Measurements from ENCODE around the gene HDDC3.

Gene HDDC3

GRCh38 chr15:90954712-90955623 lies 22.6 kb upstream of the HDDC3 start, which contains the start of gene RCCD1:
RCCD1 (plus strand) TSS chr15:90954884; CDS start chr15:90956735, 1,851 bp downstream.
- H3K4me3 ChIP-seq (ENCODE audit: low read depth in 1 of 5, low read length in 5 of 5) = peak within 1 kb of the TSS; percentile 26 to 85 (median 82)
- no peaks in the 10 kb centered on the region for H3K9me3 ChIP-seq (ENCODE audit: control insufficient read depth in 5 of 5, low read length in 5 of 5)
- H3K27me3 ChIP-seq (ENCODE audit: control insufficient read depth in 5 of 5, insufficient read depth in 4 of 5, low read length in 5 of 5) = no peaks in the 10 kb centered on the region
- peaks cover 0 to 36% (median 31%) of the 10 kb centered on the region in 5 donors for H3K4me1 ChIP-seq (ENCODE audit: control insufficient read depth in 5 of 5, insufficient read depth in 5 of 5, low read length in 5 of 5)
- peak within 1 kb of the TSS; percentile 91 for H3K27ac ChIP-seq (ENCODE audit: low read depth, low read length)
- H3K36me3 ChIP-seq (ENCODE audit: control insufficient read depth in 5 of 5, insufficient read depth in 5 of 5, low read length in 5 of 5) = peaks cover 0 to 42% (median 38%) of the 10 kb centered on the region in 5 donors
- H3K9ac ChIP-seq (ENCODE audit: low read length in 5 of 5) = peak within 1 kb of the TSS; percentile 26 to 93 (median 85)

DNA sequence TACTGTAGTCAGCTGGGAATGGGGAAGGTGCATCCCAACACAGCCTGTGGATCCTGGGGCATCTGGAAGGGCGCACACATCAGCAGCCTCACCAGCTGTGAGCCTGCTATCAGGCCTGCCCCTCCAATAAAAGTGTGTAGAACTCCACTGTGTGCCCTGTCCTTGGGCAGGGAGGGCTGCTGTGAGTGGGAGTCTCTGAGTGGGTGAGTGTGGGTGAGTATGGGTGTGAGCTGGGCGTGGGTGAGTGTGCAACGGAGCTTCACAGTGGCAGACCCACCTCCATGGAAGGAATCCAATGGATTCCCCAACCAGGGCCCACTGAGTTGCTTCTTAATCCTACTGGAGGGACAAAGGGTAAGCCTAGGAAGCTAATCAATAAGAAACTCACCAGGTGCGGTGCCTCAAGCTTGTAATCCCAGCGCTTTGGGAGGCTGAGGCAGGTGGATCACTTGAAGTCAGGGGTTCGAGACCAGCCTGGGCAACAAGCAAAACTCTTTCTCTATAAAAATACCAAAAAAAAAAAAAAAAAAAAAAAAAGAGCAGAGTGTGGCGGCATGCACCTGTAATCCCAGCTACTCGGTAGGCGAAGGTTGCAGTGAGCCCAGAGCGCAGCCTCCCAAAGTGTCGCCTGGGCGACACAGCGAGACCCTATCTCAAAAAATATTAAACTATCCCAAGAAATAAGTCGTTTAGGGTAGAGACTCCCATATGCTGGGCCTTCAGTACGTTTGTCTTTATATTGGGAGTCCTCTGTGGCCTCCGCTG lies 21.8 kb upstream of the HDDC3 start:
- peaks cover 0 to 33% (median 28%) of the 10 kb centered on the region in 5 donors for H3K4me1 ChIP-seq (ENCODE audit: control insufficient read depth in 5 of 5, insufficient read depth in 5 of 5, low read length in 5 of 5)
- H3K9me3 ChIP-seq (ENCODE audit: control insufficient read depth in 5 of 5, low read length in 5 of 5) = no peaks in the 10 kb centered on the region
- no peaks in the 10 kb centered on the region for H3K27me3 ChIP-seq (ENCODE audit: control insufficient read depth in 5 of 5, insufficient read depth in 4 of 5, low read length in 5 of 5)
- peaks cover 0 to 48% (median 44%) of the 10 kb centered on the region in 5 donors for H3K36me3 ChIP-seq (ENCODE audit: control insufficient read depth in 5 of 5, insufficient read depth in 5 of 5, low read length in 5 of 5)
- H3K27ac ChIP-seq (ENCODE audit: low read depth, low read length) = peak overlapping the region; percentile 91
- peak overlapping the region in 1 of 5 donors; percentile 85 for H3K9ac ChIP-seq (ENCODE audit: low read length in 5 of 5)
- H3K4me3 ChIP-seq (ENCODE audit: low read depth in 1 of 5, low read length in 5 of 5) = peak overlapping the region in 2 of 5 donors; percentile 74 to 85

- H3K36me3 ChIP-seq (ENCODE audit: control insufficient read depth in 5 of 5, insufficient read depth in 5 of 5, low read length in 5 of 5) = peaks cover 0 to 57% (median 51%) of the 10 kb centered on the region in 5 donors
Observed at GRCh38 chr15:90952901-90953677, 20.7 kb upstream of the HDDC3 start.

GRCh38 chr15:90950676-90951075 lies 18.3 kb upstream of the HDDC3 start:
- peaks cover 0 to 78% (median 72%) of the 10 kb centered on the region in 5 donors for H3K36me3 ChIP-seq (ENCODE audit: control insufficient read depth in 5 of 5, insufficient read depth in 5 of 5, low read length in 5 of 5)
- no peak overlapping the region for H3K9ac ChIP-seq (ENCODE audit: low read length in 5 of 5)
- no peaks in the 10 kb centered on the region for H3K9me3 ChIP-seq (ENCODE audit: control insufficient read depth in 5 of 5, low read length in 5 of 5)
- no peaks in the 10 kb centered on the region for H3K27me3 ChIP-seq (ENCODE audit: control insufficient read depth in 5 of 5, insufficient read depth in 4 of 5, low read length in 5 of 5)
- no peak overlapping the region for H3K4me3 ChIP-seq (ENCODE audit: low read depth in 1 of 5, low read length in 5 of 5)
- peaks cover 0 to 11% (median 9%) of the 10 kb centered on the region in 5 donors for H3K4me1 ChIP-seq (ENCODE audit: control insufficient read depth in 5 of 5, insufficient read depth in 5 of 5, low read length in 5 of 5)
- no peak overlapping the region for H3K27ac ChIP-seq (ENCODE audit: low read depth, low read length)

More at GRCh38 chr15:90952901-90953677, 20.7 kb upstream of the HDDC3 start:
- Histone ChIP-seq H3K27ac (ENCODE audit: low read depth, low read length) (no peak overlapping the region), H3K4me1 (ENCODE audit: control insufficient read depth in 5 of 5, insufficient read depth in 5 of 5, low read length in 5 of 5) (peaks cover 0 to 33% (median 28%) of the 10 kb centered on the region in 5 donors), H3K9ac (ENCODE audit: low read length in 5 of 5) (no peak overlapping the region), H3K4me3 (ENCODE audit: low read depth in 1 of 5, low read length in 5 of 5) (no peak overlapping the region), H3K9me3 (ENCODE audit: control insufficient read depth in 5 of 5, low read length in 5 of 5) (no peaks in the 10 kb centered on the region), H3K27me3 (ENCODE audit: control insufficient read depth in 5 of 5, insufficient read depth in 4 of 5, low read length in 5 of 5) (no peaks in the 10 kb centered on the region)

- peaks cover 0 to 80% (median 75%) of the 10 kb centered on the region in 5 donors for H3K36me3 ChIP-seq (ENCODE audit: control insufficient read depth in 5 of 5, insufficient read depth in 5 of 5, low read length in 5 of 5)
- no peak overlapping the region for H3K9ac ChIP-seq (ENCODE audit: low read length in 5 of 5)
- no peak overlapping the region for H3K4me3 ChIP-seq (ENCODE audit: low read depth in 1 of 5, low read length in 5 of 5)
- no peaks in the 10 kb centered on the region for H3K9me3 ChIP-seq (ENCODE audit: control insufficient read depth in 5 of 5, low read length in 5 of 5)
- no peak overlapping the region for H3K27ac ChIP-seq (ENCODE audit: low read depth, low read length)
- H3K4me1 ChIP-seq (ENCODE audit: control insufficient read depth in 5 of 5, insufficient read depth in 5 of 5, low read length in 5 of 5) = peaks cover 0 to 6% (median 4%) of the 10 kb centered on the region in 5 donors
- H3K27me3 ChIP-seq (ENCODE audit: control insufficient read depth in 5 of 5, insufficient read depth in 4 of 5, low read length in 5 of 5) = no peaks in the 10 kb centered on the region
Observed at GRCh38 chr15:90949979-90950675, 17.8 kb upstream of the HDDC3 start.

GRCh38 chr15:90948506-90948905 lies 16.2 kb upstream of the HDDC3 start:
- Histone ChIP-seq H3K4me3 (ENCODE audit: low read depth in 1 of 5, low read length in 5 of 5) (no peak overlapping the region), H3K4me1 (ENCODE audit: control insufficient read depth in 5 of 5, insufficient read depth in 5 of 5, low read length in 5 of 5) (no peaks in the 10 kb centered on the region), H3K9ac (ENCODE audit: low read length in 5 of 5) (peak overlapping the region in 1 of 5 donors; percentile 35), H3K36me3 (ENCODE audit: control insufficient read depth in 5 of 5, insufficient read depth in 5 of 5, low read length in 5 of 5) (peaks cover 0 to 92% (median 86%) of the 10 kb centered on the region in 5 donors), H3K9me3 (ENCODE audit: control insufficient read depth in 5 of 5, low read length in 5 of 5) (no peaks in the 10 kb centered on the region), H3K27ac (ENCODE audit: low read depth, low read length) (no peak overlapping the region), H3K27me3 (ENCODE audit: control insufficient read depth in 5 of 5, insufficient read depth in 4 of 5, low read length in 5 of 5) (no peaks in the 10 kb centered on the region)

DNA sequence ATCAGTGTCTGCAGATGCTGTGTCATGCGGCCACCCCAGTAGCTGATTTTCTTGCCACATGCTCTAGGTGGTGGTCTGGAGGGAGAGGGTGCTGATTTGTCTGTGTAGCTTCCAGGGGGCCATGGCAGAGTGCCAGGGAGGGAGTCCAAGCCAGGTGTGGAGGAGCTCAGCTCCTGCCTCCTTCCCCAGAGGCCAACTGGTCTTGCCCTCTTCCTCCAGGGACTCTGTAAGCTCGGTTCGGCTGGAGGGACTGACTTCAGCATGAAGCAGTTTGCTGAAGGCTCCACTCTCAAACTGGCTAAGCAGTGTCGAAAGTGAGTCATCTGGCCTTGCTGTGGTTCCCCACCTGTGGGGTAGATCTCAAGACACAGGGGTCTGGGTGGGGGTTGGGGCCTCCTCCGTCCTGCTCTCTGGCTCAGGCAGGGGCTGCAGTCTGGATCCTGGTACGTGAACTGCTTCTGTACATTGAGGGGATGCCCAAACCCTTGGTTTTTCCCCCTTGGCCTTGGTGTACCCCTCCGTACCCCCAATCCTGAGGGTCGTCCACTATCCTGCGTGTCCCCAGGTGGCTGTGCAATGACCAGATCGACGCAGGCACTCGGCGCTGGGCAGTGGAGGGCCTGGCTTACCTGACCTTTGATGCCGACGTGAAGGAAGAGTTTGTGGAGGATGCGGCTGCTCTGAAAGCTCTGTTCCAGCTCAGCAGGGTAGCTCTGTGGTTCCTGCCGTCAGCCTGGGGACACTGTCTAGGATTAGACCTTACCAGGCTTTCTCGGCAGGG lies 15.4 kb upstream of the HDDC3 start:
- Histone ChIP-seq H3K9me3 (ENCODE audit: control insufficient read depth in 5 of 5, low read length in 5 of 5) (no peaks in the 10 kb centered on the region), H3K4me1 (ENCODE audit: control insufficient read depth in 5 of 5, insufficient read depth in 5 of 5, low read length in 5 of 5) (no peaks in the 10 kb centered on the region), H3K27ac (ENCODE audit: low read depth, low read length) (no peak overlapping the region), H3K36me3 (ENCODE audit: control insufficient read depth in 5 of 5, insufficient read depth in 5 of 5, low read length in 5 of 5) (peaks cover 0 to 92% (median 86%) of the 10 kb centered on the region in 5 donors), H3K9ac (ENCODE audit: low read length in 5 of 5) (peak overlapping the region in 1 of 5 donors; percentile 35), H3K27me3 (ENCODE audit: control insufficient read depth in 5 of 5, insufficient read depth in 4 of 5, low read length in 5 of 5) (no peaks in the 10 kb centered on the region), H3K4me3 (ENCODE audit: low read depth in 1 of 5, low read length in 5 of 5) (no peak overlapping the region)

DNA sequence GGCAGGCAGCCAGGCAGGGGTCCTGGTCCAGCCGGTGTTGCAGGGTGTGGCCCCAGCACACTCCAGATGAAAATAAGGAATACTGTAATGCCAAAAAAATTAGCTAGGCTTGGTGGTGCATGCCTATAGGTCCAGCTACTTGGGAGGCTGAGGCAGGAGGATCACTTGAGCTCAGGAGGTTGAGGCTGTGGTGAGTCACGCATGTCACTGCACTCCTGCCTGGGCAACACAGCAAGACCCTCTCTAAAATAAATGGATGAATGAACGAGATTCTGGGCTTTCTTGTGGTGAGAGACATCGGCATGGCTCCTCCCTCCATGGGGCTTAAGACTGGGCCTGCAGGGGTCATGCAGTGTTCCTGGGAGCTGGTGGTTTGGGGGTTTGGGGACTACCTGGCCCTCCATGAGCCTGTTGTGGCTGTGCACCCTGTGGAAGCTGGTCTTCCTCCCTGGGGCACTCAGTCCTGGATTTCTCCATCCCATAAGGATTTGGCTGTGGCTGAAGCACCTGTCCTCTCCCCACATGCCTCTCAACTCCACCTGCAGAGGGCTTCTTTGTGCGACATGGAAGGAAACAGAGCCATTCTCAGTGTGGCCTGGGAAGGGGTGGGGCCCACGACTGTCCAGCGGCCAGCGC lies 14.7 kb upstream of the HDDC3 start:
- H3K9ac ChIP-seq (ENCODE audit: low read length in 5 of 5) = no peak overlapping the region
- H3K27ac ChIP-seq (ENCODE audit: low read depth, low read length) = no peak overlapping the region
- no peaks in the 10 kb centered on the region for H3K4me1 ChIP-seq (ENCODE audit: control insufficient read depth in 5 of 5, insufficient read depth in 5 of 5, low read length in 5 of 5)
- no peaks in the 10 kb centered on the region for H3K9me3 ChIP-seq (ENCODE audit: control insufficient read depth in 5 of 5, low read length in 5 of 5)
- H3K4me3 ChIP-seq (ENCODE audit: low read depth in 1 of 5, low read length in 5 of 5) = no peak overlapping the region
- no peaks in the 10 kb centered on the region for H3K27me3 ChIP-seq (ENCODE audit: control insufficient read depth in 5 of 5, insufficient read depth in 4 of 5, low read length in 5 of 5)
- peaks cover 0 to 92% (median 88%) of the 10 kb centered on the region in 5 donors for H3K36me3 ChIP-seq (ENCODE audit: control insufficient read depth in 5 of 5, insufficient read depth in 5 of 5, low read length in 5 of 5)

Measured in subcutaneous abdominal adipose tissue (tissue), 5 donors.